Esophagus muscularis mucosa (tissue), 3 donors: ENCODE results near the gene TSPAN15.
A peak's percentile ranks its signal among the peaks of the same experiment; 100 is the strongest.

Experiments
- CTCF ChIP-seq, 3 experiments: fragments of 200-600 bp in 2 of 3; fragments of 450-650 bp in 1 of 3; sonication (generic) in 2 of 3; IDR thresholded peaks; one replicate each; pipeline ENCODE4 v1.5.1; 2017 to 2019; ENCODE audit warnings: antibody characterized with exemption in 3 of 3, mild to moderate bottlenecking in 2 of 3, moderate library complexity in 1 of 3
- POLR2AphosphoS5 ChIP-seq, 2 donors: sonication (generic); formaldehyde crosslinking; IDR thresholded peaks; one replicate each; pipeline ENCODE4 v1.6.1; 2017; ENCODE audit warnings: antibody characterized with exemption in 2 of 2

- TF ChIP-seq CTCF (IDR thresholded peaks at IDR 0.05): no peak
- TF ChIP-seq POLR2AphosphoS5 (IDR thresholded peaks at IDR 0.05): peak in 1 of 2 donors; percentile 40
These were observed 28.2 kb downstream of the TSPAN15 start for GRCh38 chr10:69479240-69480067.
